SK-N-SH treated with all-trans-retinoic acid at 6 μM for 48 hours (cell line): Measurements from ENCODE around the gene NOP53.

Experiments used
- CSRNP3 ChIP-seq: fragments of 250-450 bp; sonication (Bioruptor Pico); IDR thresholded peaks from 2 replicates; pipeline ENCODE4 v1.5.1; 2021; ENCODE audit warnings: mild to moderate bottlenecking, moderate library complexity
- ISL1 ChIP-seq: fragments of 250-450 bp; sonication (Bioruptor Pico); IDR thresholded peaks from 2 replicates; pipeline ENCODE4 v2.1.2; 2022; ENCODE audit warnings: mild to moderate bottlenecking, moderate library complexity
- SNAI2 ChIP-seq: fragments of 250-450 bp; sonication (Bioruptor Pico); IDR thresholded peaks from 2 replicates; pipeline ENCODE4 v1.5.0; 2020; ENCODE audit warnings: mild to moderate bottlenecking, moderate library complexity
- ZNF565 ChIP-seq: fragments of 450-650 bp; formaldehyde crosslinking; conservative IDR thresholded peaks from 2 replicates; pipeline ENCODE4 v1.5.0; 2020; ENCODE audit warnings: low read depth, mild to moderate bottlenecking, moderate library complexity

- no peak for TF ChIP-seq ZNF565 (CRISPR knock-in tag)
- TF ChIP-seq SNAI2 (CRISPR knock-in tag), result no peak
- no peak for TF ChIP-seq ISL1
- TF ChIP-seq CSRNP3 (CRISPR knock-in tag), result no peak
Observed at GRCh38 chr19:47697863-47698609, 47.3 kb upstream of the NOP53 start.
